GM21390 (cell line): ENCODE results near the gene MRPL17.

ENCODE experiments used
- ATAC-seq: cut with Tn5 transposase; IDR thresholded peaks from one replicate; pipeline ENCODE4 v1.9.1; 2021; ENCODE audit not compliant: unreplicated experiment

The MRPL17 gene

GRCh38 chr11:6655020-6655789, 27.9 kb downstream of the MRPL17 start:
- no peak for ATAC-seq

- ATAC-seq: no peak
These were observed 28.7 kb downstream of the MRPL17 start for GRCh38 chr11:6654281-6655019.

- ATAC-seq: no peak
These were observed 29.5 kb downstream of the MRPL17 start for GRCh38 chr11:6653656-6654055.

GRCh38 chr11:6653097-6653496, 30.0 kb downstream of the MRPL17 start:
- ATAC-seq: no peak

- no peak for ATAC-seq
These were observed 31.0 kb downstream of the MRPL17 start for GRCh38 chr11:6652182-6652581.

- no peak for ATAC-seq
These were observed 32.2 kb downstream of the MRPL17 start for GRCh38 chr11:6650980-6651379.

- no peak for ATAC-seq
These were observed 33.0 kb downstream of the MRPL17 start for GRCh38 chr11:6650104-6650503.

GRCh38 chr11:6648501-6648900, 34.6 kb downstream of the MRPL17 start:
- ATAC-seq: no peak

- ATAC-seq: no peak
These were observed 35.3 kb downstream of the MRPL17 start for GRCh38 chr11:6647836-6648235.

- peak; percentile 96 for ATAC-seq
These were observed 36.0 kb downstream of the MRPL17 start for GRCh38 chr11:6646918-6647679.

- no peak for ATAC-seq
These were observed 36.6 kb downstream of the MRPL17 start for GRCh38 chr11:6646576-6646917.

- ATAC-seq: no peak
These were observed 37.1 kb downstream of the MRPL17 start for GRCh38 chr11:6646071-6646470.

GRCh38 chr11:6642957-6643356, 40.2 kb downstream of the MRPL17 start:
- ATAC-seq: no peak

GRCh38 chr11:6640985-6641701, 42.0 kb downstream of the MRPL17 start:
- no peak for ATAC-seq

GRCh38 chr11:6640036-6640984, 42.8 kb downstream of the MRPL17 start:
- no peak for ATAC-seq

- no peak for ATAC-seq
These were observed 44.7 kb downstream of the MRPL17 start for GRCh38 chr11:6638429-6638828.

GRCh38 chr11:6637871-6638270, 45.3 kb downstream of the MRPL17 start:
- no peak for ATAC-seq

- no peak for ATAC-seq
These were observed 46.7 kb downstream of the MRPL17 start for GRCh38 chr11:6636480-6636879.

- ATAC-seq: no peak
These were observed 47.8 kb downstream of the MRPL17 start for GRCh38 chr11:6635082-6635932.
